Measurements from ENCODE around the gene RAB18. TPM values are rescaled to one million over a fixed set of nuclear protein-coding genes. Genes with fewer than 3 reads are reported as not detected.
"Not testable (repeated sequence)": the region's sequence is repeated elsewhere in the genome, so short reads cannot be mapped to it uniquely, and the experiment has no call there.

RAB18 gene
- total and polyA plus RNA-seq, 2 donors: 53.6 to 64.8 TPM

- no peak overlapping the region for H3K27ac ChIP-seq (ENCODE audit: low read depth in 1 of 2, low read length in 1 of 2)
- DNase-seq (ENCODE audit: low read depth in 6 of 9, low spot score in 9 of 9): no peak
- 96% methylated on average over 4 of the region's 4 CpGs for WGBS
These were observed 8.0 kb upstream of the RAB18 start for GRCh38 chr10:27496137-27496536.

GRCh38 chr10:27500096-27500495, 4.0 kb upstream of the RAB18 start:
- no peak overlapping the region for H3K4me3 ChIP-seq (ENCODE audit: low read length in 2 of 2)
- H3K9me3 ChIP-seq (ENCODE audit: control insufficient read depth in 2 of 2, insufficient read depth in 1 of 2, low read length in 1 of 2): no peaks in the 10 kb centered on the region
- H3K27me3 ChIP-seq (ENCODE audit: control insufficient read depth in 2 of 2, insufficient read depth in 1 of 2, low read length in 1 of 2): no peaks in the 10 kb centered on the region
- H3K4me1 ChIP-seq (ENCODE audit: control insufficient read depth in 2 of 2, insufficient read depth in 2 of 2, low read length in 2 of 2): peaks cover 6 to 8% of the 10 kb centered on the region in 2 donors
- H3K27ac ChIP-seq (ENCODE audit: low read depth in 1 of 2, low read length in 1 of 2): no peak overlapping the region
- H3K36me3 ChIP-seq (ENCODE audit: control insufficient read depth in 2 of 2, insufficient read depth in 2 of 2, low read length in 1 of 2): no peaks in the 10 kb centered on the region
- DNase-seq (ENCODE audit: low read depth in 6 of 9, low spot score in 9 of 9): no peak

More at GRCh38 chr10:27496137-27496536, 8.0 kb upstream of the RAB18 start:
- H3K9me3 ChIP-seq (ENCODE audit: control insufficient read depth in 2 of 2, insufficient read depth in 1 of 2, low read length in 1 of 2): peaks cover under 1 to 5% of the 10 kb centered on the region in 2 donors
- H3K4me1 ChIP-seq (ENCODE audit: control insufficient read depth in 2 of 2, insufficient read depth in 2 of 2, low read length in 2 of 2): no peaks in the 10 kb centered on the region
- H3K36me3 ChIP-seq (ENCODE audit: control insufficient read depth in 2 of 2, insufficient read depth in 2 of 2, low read length in 1 of 2): no peaks in the 10 kb centered on the region
- no peak overlapping the region for H3K4me3 ChIP-seq (ENCODE audit: low read length in 2 of 2)
- no peaks in the 10 kb centered on the region for H3K27me3 ChIP-seq (ENCODE audit: control insufficient read depth in 2 of 2, insufficient read depth in 1 of 2, low read length in 1 of 2)

GRCh38 chr10:27500886-27501285, 3.2 kb upstream of the RAB18 start:
- WGBS: 78% methylated on average over 5 of the region's 5 CpGs
- Histone ChIP-seq H3K9me3 (ENCODE audit: control insufficient read depth in 2 of 2, insufficient read depth in 1 of 2, low read length in 1 of 2) (no peaks in the 10 kb centered on the region), H3K27ac (ENCODE audit: low read depth in 1 of 2, low read length in 1 of 2) (no peak overlapping the region), H3K4me1 (ENCODE audit: control insufficient read depth in 2 of 2, insufficient read depth in 2 of 2, low read length in 2 of 2) (peaks cover 6 to 11% of the 10 kb centered on the region in 2 donors), H3K36me3 (ENCODE audit: control insufficient read depth in 2 of 2, insufficient read depth in 2 of 2, low read length in 1 of 2) (no peaks in the 10 kb centered on the region), H3K27me3 (ENCODE audit: control insufficient read depth in 2 of 2, insufficient read depth in 1 of 2, low read length in 1 of 2) (no peaks in the 10 kb centered on the region), H3K4me3 (ENCODE audit: low read length in 2 of 2) (no peak overlapping the region)
- no peak for DNase-seq (ENCODE audit: low read depth in 6 of 9, low spot score in 9 of 9)

GRCh38 chr10:27503498-27504006, 552 bp upstream of the RAB18 start:
- Histone ChIP-seq H3K4me1 (ENCODE audit: control insufficient read depth in 2 of 2, insufficient read depth in 2 of 2, low read length in 2 of 2) (peaks cover 6 to 16% of the 10 kb centered on the region in 2 donors), H3K4me3 (ENCODE audit: low read length in 2 of 2) (peak overlapping the region; percentile 23 to 84)
- WGBS: 41% methylated on average over 4 of the region's 4 CpGs

GRCh38 chr10:27504808-27505460, 830 bp downstream of the RAB18 start:
- peaks cover 6 to 16% of the 10 kb centered on the region in 2 donors for H3K4me1 ChIP-seq (ENCODE audit: control insufficient read depth in 2 of 2, insufficient read depth in 2 of 2, low read length in 2 of 2)

More at GRCh38 chr10:27503498-27504006, 552 bp upstream of the RAB18 start:
- Histone ChIP-seq H3K36me3 (ENCODE audit: control insufficient read depth in 2 of 2, insufficient read depth in 2 of 2, low read length in 1 of 2) (peaks cover 0 to 6% of the 10 kb centered on the region in 2 donors), H3K27me3 (ENCODE audit: control insufficient read depth in 2 of 2, insufficient read depth in 1 of 2, low read length in 1 of 2) (no peaks in the 10 kb centered on the region), H3K9me3 (ENCODE audit: control insufficient read depth in 2 of 2, insufficient read depth in 1 of 2, low read length in 1 of 2) (no peaks in the 10 kb centered on the region), H3K27ac (ENCODE audit: low read depth in 1 of 2, low read length in 1 of 2) (peak overlapping the region; percentile 98 to 99)
- DNase-seq (ENCODE audit: low read depth in 6 of 9, low spot score in 9 of 9): no peak

GRCh38 chr10:27505537-27505936, 1.4 kb downstream of the RAB18 start:
- WGBS: 96% methylated on average over 15 of the region's 15 CpGs

More at GRCh38 chr10:27504808-27505460, 830 bp downstream of the RAB18 start:
- Histone ChIP-seq H3K4me3 (ENCODE audit: low read length in 2 of 2) (peak overlapping the region; percentile 84 to 93), H3K9me3 (ENCODE audit: control insufficient read depth in 2 of 2, insufficient read depth in 1 of 2, low read length in 1 of 2) (no peaks in the 10 kb centered on the region), H3K36me3 (ENCODE audit: control insufficient read depth in 2 of 2, insufficient read depth in 2 of 2, low read length in 1 of 2) (peaks cover 0 to 8% of the 10 kb centered on the region in 2 donors), H3K27ac (ENCODE audit: low read depth in 1 of 2, low read length in 1 of 2) (peak overlapping the region; percentile 99), H3K27me3 (ENCODE audit: control insufficient read depth in 2 of 2, insufficient read depth in 1 of 2, low read length in 1 of 2) (no peaks in the 10 kb centered on the region)
- peak in 3 of 9 donors; percentile 7 to 13 (median 12) for DNase-seq (ENCODE audit: low read depth in 6 of 9, low spot score in 9 of 9)
- 6% methylated on average over 13 of the region's 13 CpGs for WGBS

GRCh38 chr10:27506280-27506679, 2.2 kb downstream of the RAB18 start:
- no peaks in the 10 kb centered on the region for H3K27me3 ChIP-seq (ENCODE audit: control insufficient read depth in 2 of 2, insufficient read depth in 1 of 2, low read length in 1 of 2)
- no peak for DNase-seq (ENCODE audit: low read depth in 6 of 9, low spot score in 9 of 9)
- peaks cover 3 to 16% of the 10 kb centered on the region in 2 donors for H3K36me3 ChIP-seq (ENCODE audit: control insufficient read depth in 2 of 2, insufficient read depth in 2 of 2, low read length in 1 of 2)
- WGBS: 97% methylated on average over 4 of the region's 4 CpGs
- H3K4me3 ChIP-seq (ENCODE audit: low read length in 2 of 2): peak overlapping the region in 1 of 2 donors; percentile 21
- H3K4me1 ChIP-seq (ENCODE audit: control insufficient read depth in 2 of 2, insufficient read depth in 2 of 2, low read length in 2 of 2): peaks cover 6 to 16% of the 10 kb centered on the region in 2 donors
- no peaks in the 10 kb centered on the region for H3K9me3 ChIP-seq (ENCODE audit: control insufficient read depth in 2 of 2, insufficient read depth in 1 of 2, low read length in 1 of 2)
- no peak overlapping the region for H3K27ac ChIP-seq (ENCODE audit: low read depth in 1 of 2, low read length in 1 of 2)

More at GRCh38 chr10:27505537-27505936, 1.4 kb downstream of the RAB18 start:
- H3K27me3 ChIP-seq (ENCODE audit: control insufficient read depth in 2 of 2, insufficient read depth in 1 of 2, low read length in 1 of 2); H3K9me3 ChIP-seq (ENCODE audit: control insufficient read depth in 2 of 2, insufficient read depth in 1 of 2, low read length in 1 of 2); DNase-seq (ENCODE audit: low read depth in 6 of 9, low spot score in 9 of 9); H3K27ac ChIP-seq (ENCODE audit: low read depth in 1 of 2, low read length in 1 of 2): not testable (repeated sequence)
- Histone ChIP-seq H3K36me3 (ENCODE audit: control insufficient read depth in 2 of 2, insufficient read depth in 2 of 2, low read length in 1 of 2) (peaks cover 0 to 11% of the 10 kb centered on the region in 2 donors), H3K4me3 (ENCODE audit: low read length in 2 of 2) (peak overlapping the region; percentile 84 to 93), H3K4me1 (ENCODE audit: control insufficient read depth in 2 of 2, insufficient read depth in 2 of 2, low read length in 2 of 2) (peaks cover 6 to 16% of the 10 kb centered on the region in 2 donors)

- Histone ChIP-seq H3K4me3 (ENCODE audit: low read length in 2 of 2) (no peak overlapping the region), H3K4me1 (ENCODE audit: control insufficient read depth in 2 of 2, insufficient read depth in 2 of 2, low read length in 2 of 2) (peaks cover 9 to 21% of the 10 kb centered on the region in 2 donors), H3K27me3 (ENCODE audit: control insufficient read depth in 2 of 2, insufficient read depth in 1 of 2, low read length in 1 of 2) (no peaks in the 10 kb centered on the region), H3K9me3 (ENCODE audit: control insufficient read depth in 2 of 2, insufficient read depth in 1 of 2, low read length in 1 of 2) (no peaks in the 10 kb centered on the region), H3K36me3 (ENCODE audit: control insufficient read depth in 2 of 2, insufficient read depth in 2 of 2, low read length in 1 of 2) (peaks cover 7 to 22% of the 10 kb centered on the region in 2 donors), H3K27ac (ENCODE audit: low read depth in 1 of 2, low read length in 1 of 2) (peak overlapping the region in 1 of 2 donors; percentile 96)
- 75% methylated on average over 2 of the region's 2 CpGs for WGBS
- no peak for DNase-seq (ENCODE audit: low read depth in 6 of 9, low spot score in 9 of 9)
These were observed 8.4 kb downstream of the RAB18 start for GRCh38 chr10:27512548-27512947.

GRCh38 chr10:27513451-27514191, 9.5 kb downstream of the RAB18 start:
- no peaks in the 10 kb centered on the region for H3K9me3 ChIP-seq (ENCODE audit: control insufficient read depth in 2 of 2, insufficient read depth in 1 of 2, low read length in 1 of 2)
- peaks cover 7 to 25% of the 10 kb centered on the region in 2 donors for H3K36me3 ChIP-seq (ENCODE audit: control insufficient read depth in 2 of 2, insufficient read depth in 2 of 2, low read length in 1 of 2)
- WGBS: 20% methylated on average over 3 of the region's 3 CpGs
- peak overlapping the region; percentile 89 to 96 for H3K27ac ChIP-seq (ENCODE audit: low read depth in 1 of 2, low read length in 1 of 2)
- no peaks in the 10 kb centered on the region for H3K27me3 ChIP-seq (ENCODE audit: control insufficient read depth in 2 of 2, insufficient read depth in 1 of 2, low read length in 1 of 2)
- H3K4me1 ChIP-seq (ENCODE audit: control insufficient read depth in 2 of 2, insufficient read depth in 2 of 2, low read length in 2 of 2): peaks cover 9 to 21% of the 10 kb centered on the region in 2 donors
- peak; percentile 36 to 85 (median 47) for DNase-seq (ENCODE audit: low read depth in 6 of 9, low spot score in 9 of 9)
- H3K4me3 ChIP-seq (ENCODE audit: low read length in 2 of 2): no peak overlapping the region
